K562 (cell line): ENCODE results near the gene IPPK. TPM values are rescaled to one million over a fixed set of nuclear protein-coding genes. Genes with fewer than 3 reads are reported as not detected.

Experiments
- ATAC-seq: fragments of 200-7000 bp; cut with Tn5 transposase; 3 replicates; pipeline ENCODE4 v1.9.1; 2020; ENCODE audit warnings: moderate library complexity
- BruUV-seq: library from RNA; stranded (reverse); fragments of 400-500 nt; replicated peaks from 2 replicates; lab custom pipeline; 2021; lab: Mats Ljungman, UMichigan
- CTCF ChIA-PET: fragments of 300-600 bp; formaldehyde crosslinking; extraction: SDS; loops from one replicate; lab custom pipeline; 2021; ENCODE audit warnings: low intra/inter-chr PET ratio; lab: Yijun Ruan, JAX
- POLR2A ChIA-PET: fragments of 300-600, 350-650 bp; sonication (Branson Sonifier 250); formaldehyde crosslinking; extraction: SDS; loops from one replicate; lab custom pipeline; 2021; ENCODE audit warnings: antibody characterized with exemption, inconsistent platforms; lab: Yijun Ruan, JAX
- DNase-seq, 4 experiments: peaks; one replicate each; pipeline versions ENCODE4 v3.0.0 to v3.0.0-alpha.2; 2011 to 2018; ENCODE audit warnings: low spot score in 3 of 4, mixed read lengths in 3 of 4; ENCODE audit errors: extremely low read depth in 1 of 4
- FAIRE-seq: peaks from 2 replicates; lab custom pipeline; 2011; peaks lifted over from hg19 to GRCh38; lab: Jason Lieb, UNC
- H2AFZ ChIP-seq: 2 replicates; pipeline ENCODE4 v1.6.0; 2011; ENCODE audit warnings: low read depth, low read length, control low read depth, inconsistent platforms
- H3K27ac ChIP-seq: fragments of 200-600 bp; 3 replicates; pipeline ENCODE4 v1.8.0; 2011; ENCODE audit warnings: low read depth, mild to moderate bottlenecking, control low read depth, inconsistent platforms, low read length, moderate library complexity, mixed read lengths; ENCODE audit errors: extremely low read depth
- H3K27me3 ChIP-seq, 2 experiments: fragments of 300-600 bp in 1 of 2; 2 replicates in 1 of 2; 3 replicates in 1 of 2; pipeline versions ENCODE4 v1.6.0 to v1.8.0; 2011; ENCODE audit warnings: inconsistent platforms in 2 of 2, low read length in 2 of 2, mild to moderate bottlenecking in 1 of 2, mixed read lengths in 1 of 2, moderate library complexity in 1 of 2; ENCODE audit not compliant: control insufficient read depth in 2 of 2, insufficient read depth in 2 of 2
- H3K36me3 ChIP-seq: fragments of 300-600 bp; 3 replicates; pipeline ENCODE4 v1.8.0; 2011; ENCODE audit warnings: mild to moderate bottlenecking, low read length, inconsistent platforms; ENCODE audit not compliant: control insufficient read depth, insufficient read depth
- H3K4me1 ChIP-seq, 2 experiments: fragments of 200-600 bp in 1 of 2; replicated peaks in 1 of 2; 2 replicates in 1 of 2; 3 replicates in 1 of 2; pipeline versions ENCODE4 v1.5.1 to v1.8.0; 2011; ENCODE audit warnings: inconsistent platforms in 2 of 2, low read length in 2 of 2, mild to moderate bottlenecking in 1 of 2, mixed read lengths in 1 of 2, moderate library complexity in 1 of 2; ENCODE audit not compliant: control insufficient read depth in 2 of 2, insufficient read depth in 2 of 2
- H3K4me2 ChIP-seq: 2 replicates; pipeline ENCODE4 v1.6.1; 2011; ENCODE audit warnings: low read length, control low read depth, inconsistent platforms, mixed read lengths; ENCODE audit not compliant: insufficient read depth
- H3K4me3 ChIP-seq: fragments of 200-600 bp; sonication (generic), shearing (Covaris generic); 2 replicates; pipeline ENCODE4 v1.5.1; 2016; ENCODE audit warnings: control low read depth, inconsistent platforms
- H3K79me2 ChIP-seq: fragments of 200-600 bp; 3 replicates; pipeline ENCODE4 v1.8.0; 2011; ENCODE audit warnings: low read length, inconsistent platforms; ENCODE audit not compliant: control insufficient read depth, insufficient read depth
- H3K9ac ChIP-seq, 2 experiments: 2 replicates each; pipeline versions ENCODE4 v1.6.0 to v1.6.1; 2011; ENCODE audit warnings: low read depth in 2 of 2, low read length in 2 of 2, control low read depth in 1 of 2, inconsistent platforms in 1 of 2, mild to moderate bottlenecking in 1 of 2, mixed read lengths in 1 of 2; ENCODE audit not compliant: insufficient read depth in 1 of 2
- H3K9me1 ChIP-seq: one replicate; pipeline ENCODE4 v1.6.0; 2011; ENCODE audit warnings: inconsistent platforms, mild to moderate bottlenecking, low read length, moderate library complexity; ENCODE audit not compliant: control insufficient read depth, insufficient read depth
- H3K9me3 ChIP-seq: replicated peaks from 2 replicates; pipeline ENCODE4 v1.5.1; 2011; ENCODE audit warnings: low read depth, low read length, inconsistent platforms; ENCODE audit not compliant: control insufficient read depth, insufficient read depth
- H4K20me1 ChIP-seq: replicated peaks from 2 replicates; pipeline ENCODE4 v1.6.1; 2011; ENCODE audit warnings: low read length, inconsistent platforms, mixed read lengths; ENCODE audit not compliant: control insufficient read depth, insufficient read depth
- CAMTA2 ChIP-seq: fragments of 250-450 bp; sonication (Bioruptor Pico); conservative IDR thresholded peaks from 2 replicates; pipeline ENCODE4 v1.5.1; 2022
- CREBBP ChIP-seq: IDR thresholded peaks from one replicate; pipeline ENCODE4 v1.6.1; 2012; ENCODE audit warnings: low read depth, mild to moderate bottlenecking, control low read depth, inconsistent platforms, low read length
- CREM ChIP-seq: IDR thresholded peaks from 2 replicates; pipeline ENCODE4 v1.6.1; 2014; ENCODE audit warnings: antibody characterized with exemption, low read depth
- NFIC ChIP-seq: fragments of 450-650 bp; IDR thresholded peaks from 2 replicates; pipeline ENCODE4 v1.6.1; 2017; ENCODE audit warnings: mild to moderate bottlenecking, inconsistent platforms
- NRF1 ChIP-seq, 2 experiments: fragments of 450-650 bp; IDR thresholded peaks in 1 of 2; conservative IDR thresholded peaks in 1 of 2; 2 replicates each; pipeline ENCODE4 v1.6.1; 2014; ENCODE audit warnings: mild to moderate bottlenecking in 2 of 2
- PHF8 ChIP-seq: fragments of 200-600 bp; sonication (generic); IDR thresholded peaks from 2 replicates; pipeline ENCODE4 v1.6.1; 2012; ENCODE audit warnings: mixed run types, mild to moderate bottlenecking, inconsistent platforms, low read length, moderate library complexity, borderline replicate concordance
- PRDM10 ChIP-seq: fragments of 450-650 bp; IDR thresholded peaks from 2 replicates; pipeline ENCODE4 v1.6.1; 2018; ENCODE audit not compliant: partially characterized antibody
- PRMT5 ChIP-seq: sonication (generic); formaldehyde crosslinking; IDR thresholded peaks from 2 replicates; pipeline ENCODE4 v1.5.0; 2020; ENCODE audit warnings: missing genetic modification reagents
- RBM14 ChIP-seq: fragments of 200-400 bp; formaldehyde crosslinking; IDR thresholded peaks from 2 replicates; pipeline ENCODE4 v1.6.1; 2018; ENCODE audit warnings: low read depth, mild to moderate bottlenecking, low read length, moderate library complexity, borderline replicate concordance; ENCODE audit not compliant: insufficient read depth
- ZNF175 ChIP-seq: fragments of 200-800 bp; sonication (Bioruptor generic); IDR thresholded peaks from 2 replicates; pipeline ENCODE4 v1.6.1; 2016; ENCODE audit warnings: low read depth, mild to moderate bottlenecking, missing genetic modification characterization, missing compliant biosample characterization
- ZNF224 ChIP-seq: sonication (generic); formaldehyde crosslinking; IDR thresholded peaks from 2 replicates; pipeline ENCODE4 v1.8.0; 2022; ENCODE audit warnings: mild to moderate bottlenecking, missing genetic modification reagents
- ZNF316 ChIP-seq: fragments of 450-650 bp; IDR thresholded peaks from 2 replicates; pipeline ENCODE4 v1.6.1; 2016
- ZNF507 ChIP-seq: conservative IDR thresholded peaks from 2 replicates; pipeline ENCODE4 v1.6.1; 2017; ENCODE audit warnings: missing genetic modification characterization, missing compliant biosample characterization
- ZNF551 ChIP-seq: fragments of 250-450 bp; sonication (Bioruptor Pico); IDR thresholded peaks from 2 replicates; pipeline ENCODE4 v1.5.0; 2021; ENCODE audit warnings: mild to moderate bottlenecking, moderate library complexity
- ZSCAN32 ChIP-seq: fragments of 450-650 bp; formaldehyde crosslinking; IDR thresholded peaks from 2 replicates; pipeline ENCODE4 v1.4.0; 2020; ENCODE audit warnings: mild to moderate bottlenecking, moderate library complexity
- WGBS: fragments of 100-300 bp; shearing (Covaris generic); methylation state at CpG from one replicate; pipeline ENCODE4 v1.1.6; 2016; ENCODE audit warnings: low coverage, mixed read lengths; ENCODE audit not compliant: insufficient coverage; ENCODE audit errors: missing lambda C conversion rate; 5-methylcytosine and 5-hydroxymethylcytosine counted together
- in situ Hi-C: fragments of 300-500 bp; cut with MboI; formaldehyde crosslinking; loops from 4 replicates; pipeline ENCODE4 v1.15.0; 2018; ENCODE audit warnings: inconsistent platforms, mixed read lengths
- intact Hi-C: fragments of 100-400 bp; cut with micrococcal nuclease; formaldehyde crosslinking; loops from 2 replicates; pipeline ENCODE4 v1.14.2; 2022
- polyA plus RNA-seq, 8 experiments: library from polyadenylated mRNA; depleted of rRNA in 4 of 8; stranded (reverse) in 5 of 8; unstranded in 3 of 8; fragments of >200 nt; fragmentation: Nextera tagmentation in 2 of 8; fragmentation: Illumina TruSeq in 1 of 8; extraction: Ambion mirVana in 2 of 8; extraction: Trizol in 1 of 8; gene quantifications; 2 replicates each; pipeline versions ENCODE4 v1.2.1 to v1.2.3, GENCODE V29; 2011 to 2014; ENCODE audit warnings: inconsistent platforms in 1 of 8, missing spikeins in 1 of 8
- total RNA-seq, 7 experiments: library from RNA; depleted of rRNA in 6 of 7; stranded (reverse); fragments of >200 nt in 6 of 7; fragmentation: Illumina TruSeq in 2 of 7; extraction: Trizol in 2 of 7; gene quantifications; 2 replicates each; pipeline versions ENCODE4 v1.2.1 to v1.2.3, GENCODE V29; 2011 to 2021; ENCODE audit warnings: low replicate concordance in 1 of 7

The IPPK gene
- total and polyA plus RNA-seq, 9 of the 15 experiments (the other 6 are each of a cell fraction or from before 2014, with no cell fraction given): 3.1 to 22.2 (median 11.2) TPM

GRCh38 chr9:92711146-92711545 lies 41.2 kb upstream of the IPPK start:
- H3K27ac ChIP-seq: no peak overlapping the region
- POLR2A ChIA-PET: no interaction called here
- H3K4me1 ChIP-seq: peaks cover 8 to 13% of the 10 kb centered on the region in 2 experiments
- FAIRE-seq (no peak), DNase-seq (peak in 1 of 4 experiments; percentile 3), ATAC-seq (no peak)
- CTCF ChIA-PET: no interaction called here
- H2AFZ ChIP-seq: no peak overlapping the region
- no peak overlapping the region for H3K4me2 ChIP-seq
- BruUV-seq: no TSS peak
- peaks cover 8% of the 10 kb centered on the region; the same call in 1 of the 2 replicates for H4K20me1 ChIP-seq
- no peak overlapping the region for H3K4me3 ChIP-seq
- H3K9ac ChIP-seq: no peak overlapping the region
- H3K36me3 ChIP-seq: peaks cover 57% of the 10 kb centered on the region; the same call in 2 of the 3 replicates
- intact Hi-C loops (no loop called here), in situ Hi-C loops (loop anchor here (10.0 kb wide), 1 partner anchor 74 kb away; no protein-coding TSS in a partner anchor)
- no peaks in the 10 kb centered on the region for H3K27me3 ChIP-seq
- 76% methylated on average over 2 of the region's 2 CpGs for WGBS
- no peaks in the 10 kb centered on the region for H3K9me3 ChIP-seq
- no peaks in the 10 kb centered on the region; the same call in 2 of the 3 replicates for H3K79me2 ChIP-seq
- H3K9me1 ChIP-seq: no peaks in the 10 kb centered on the region
- no peak for TF ChIP-seq PRDM10
- TF ChIP-seq ZNF175 (CRISPR knock-in tag): no peak
- TF ChIP-seq NFIC: no peak
- no peak for TF ChIP-seq ZNF316
- TF ChIP-seq RBM14: no peak
- no peak for TF ChIP-seq PHF8
- no peak for TF ChIP-seq PRMT5 (CRISPR knock-in tag)
- TF ChIP-seq CAMTA2 (CRISPR knock-in tag): no peak
- TF ChIP-seq ZSCAN32 (CRISPR knock-in tag): no peak
- TF ChIP-seq NRF1 (conservative IDR thresholded peaks at IDR 0.05 in 1 of 2, IDR thresholded peaks at IDR 0.05 in 1 of 2): no peak
- no peak for TF ChIP-seq ZNF224 (CRISPR knock-in tag)
- no peak for TF ChIP-seq CREM
- no peak for TF ChIP-seq CREBBP
- TF ChIP-seq ZNF507 (tag): no peak
- TF ChIP-seq ZNF551 (CRISPR knock-in tag): no peak
